ENCODE data around the gene GLT1D1. TPM values are rescaled to one million over a fixed set of nuclear protein-coding genes. Genes with fewer than 3 reads are reported as not detected.

GLT1D1 gene
- total RNA-seq, 8 experiments from 2014 or later: 0.17 to 2.3 (median 0.41) TPM; not detected in 1

GRCh38 chr12:128864516-128865186 lies 11.4 kb downstream of the GLT1D1 start:
- H3K4me1 ChIP-seq (replicated peaks in 1 of 2): no peaks in the 10 kb centered on the region
- no peak overlapping the region for H3K4me3 ChIP-seq
- no peak overlapping the region for H3K27ac ChIP-seq
- in situ Hi-C loops (cut with MboI; ENCODE audit: low pct_unique_long_range_greater_than_20kb in 2 of 9, low sequenced_read_pairs in 9 of 9, unreplicated experiment in 9 of 9): no loop called here
- ATAC-seq (replicated peaks in 6 of 8): no peak
- WGBS, 10 experiments: 13 to 94% (median 49%) methylated on average over 3 to 4 of the region's 9 CpGs; no CpG with 5 or more reads in 3 of the 10 experiments

GRCh38 chr12:128867466-128867865 lies 14.2 kb downstream of the GLT1D1 start:
- WGBS, 10 experiments: 26 to 99% (median 55%) methylated on average over 1 to 13 of the region's 13 CpGs; no CpG with 5 or more reads in 3 of the 10 experiments
- Histone ChIP-seq H3K27ac (no peak overlapping the region), H3K4me1 (replicated peaks in 1 of 2) (no peaks in the 10 kb centered on the region), H3K4me3 (no peak overlapping the region)
- no peak for ATAC-seq (replicated peaks in 6 of 8)
- in situ Hi-C loops (cut with MboI; ENCODE audit: low pct_unique_long_range_greater_than_20kb in 2 of 9, low sequenced_read_pairs in 9 of 9, unreplicated experiment in 9 of 9): no loop called here

GRCh38 chr12:128871516-128871892 lies 18.2 kb downstream of the GLT1D1 start:
- H3K4me3 ChIP-seq: no peak overlapping the region
- in situ Hi-C loops (cut with MboI; ENCODE audit: low pct_unique_long_range_greater_than_20kb in 2 of 9, low sequenced_read_pairs in 9 of 9, unreplicated experiment in 9 of 9): no loop called here
- H3K27ac ChIP-seq: no peak overlapping the region
- 0 to 67% (median 17%) methylated on average over 1 to 2 of the region's 2 CpGs; no CpG with 5 or more reads in 1 of the 10 experiments for WGBS, 10 experiments
- H3K4me1 ChIP-seq (replicated peaks in 1 of 2): no peaks in the 10 kb centered on the region
- ATAC-seq (replicated peaks in 6 of 8): no peak

GRCh38 chr12:128872303-128872702 lies 19.0 kb downstream of the GLT1D1 start:
- WGBS, 10 experiments: 0 to 86% (median 50%) methylated on average over 1 to 4 of the region's 5 CpGs; no CpG with 5 or more reads in 5 of the 10 experiments
- H3K4me3 ChIP-seq: no peak overlapping the region
- no peaks in the 10 kb centered on the region for H3K4me1 ChIP-seq (replicated peaks in 1 of 2)
- ATAC-seq (replicated peaks in 6 of 8): no peak
- in situ Hi-C loops (cut with MboI; ENCODE audit: low pct_unique_long_range_greater_than_20kb in 2 of 9, low sequenced_read_pairs in 9 of 9, unreplicated experiment in 9 of 9): no loop called here
- H3K27ac ChIP-seq: no peak overlapping the region

GRCh38 chr12:128876559-128876958 lies 23.3 kb downstream of the GLT1D1 start:
- in situ Hi-C loops (cut with MboI; ENCODE audit: low pct_unique_long_range_greater_than_20kb in 2 of 9, low sequenced_read_pairs in 9 of 9, unreplicated experiment in 9 of 9): no loop called here
- 5 to 70% (median 29%) methylated on average over 1 to 2 of the region's 2 CpGs; no CpG with 5 or more reads in 1 of the 10 experiments for WGBS, 10 experiments

GRCh38 chr12:128879898-128880764 lies 26.9 kb downstream of the GLT1D1 start:
- 13 to 82% (median 37%) methylated on average over 1 to 4 of the region's 4 CpGs for WGBS, 10 experiments

More at GRCh38 chr12:128876559-128876958, 23.3 kb downstream of the GLT1D1 start:
- no peak for ATAC-seq (replicated peaks in 6 of 8)
- Histone ChIP-seq H3K4me1 (replicated peaks in 1 of 2) (no peaks in the 10 kb centered on the region), H3K4me3 (no peak overlapping the region), H3K27ac (no peak overlapping the region)

GRCh38 chr12:128891856-128892255 lies 38.6 kb downstream of the GLT1D1 start:
- ATAC-seq (replicated peaks in 6 of 8): no peak
- no peaks in the 10 kb centered on the region for H3K4me1 ChIP-seq (replicated peaks in 1 of 2)
- in situ Hi-C loops (cut with MboI; ENCODE audit: low pct_unique_long_range_greater_than_20kb in 2 of 9, low sequenced_read_pairs in 9 of 9, unreplicated experiment in 9 of 9): no loop called here
- H3K4me3 ChIP-seq: no peak overlapping the region
- WGBS, 10 experiments: 9 to 80% (median 52%) methylated on average over 1 to 6 of the region's 6 CpGs; no CpG with 5 or more reads in 6 of the 10 experiments
- H3K27ac ChIP-seq: no peak overlapping the region

More at GRCh38 chr12:128879898-128880764, 26.9 kb downstream of the GLT1D1 start:
- H3K4me3 ChIP-seq: no peak overlapping the region
- no peak overlapping the region for H3K27ac ChIP-seq
- H3K4me1 ChIP-seq (replicated peaks in 1 of 2): no peaks in the 10 kb centered on the region
- ATAC-seq (replicated peaks in 6 of 8): no peak
- in situ Hi-C loops (cut with MboI; ENCODE audit: low pct_unique_long_range_greater_than_20kb in 2 of 9, low sequenced_read_pairs in 9 of 9, unreplicated experiment in 9 of 9): no loop called here

GRCh38 chr12:128903236-128903635 lies 50.0 kb downstream of the GLT1D1 start:
- 8 to 81% (median 21%) methylated on average over 1 to 5 of the region's 7 CpGs; no CpG with 5 or more reads in 2 of the 10 experiments for WGBS, 10 experiments
- Histone ChIP-seq H3K27ac (no peak overlapping the region), H3K4me3 (no peak overlapping the region), H3K4me1 (replicated peaks in 1 of 2) (no peaks in the 10 kb centered on the region)
- in situ Hi-C loops (cut with MboI; ENCODE audit: low pct_unique_long_range_greater_than_20kb in 2 of 9, low sequenced_read_pairs in 9 of 9, unreplicated experiment in 9 of 9): no loop called here
- ATAC-seq (replicated peaks in 6 of 8): no peak

- in situ Hi-C loops (cut with MboI; ENCODE audit: low pct_unique_long_range_greater_than_20kb in 2 of 9, low sequenced_read_pairs in 9 of 9, unreplicated experiment in 9 of 9): no loop called here
- no peak for ATAC-seq (replicated peaks in 6 of 8)
- H3K4me3 ChIP-seq: no peak overlapping the region
- WGBS, 10 experiments: 0 to 87% (median 55%) methylated on average over 1 to 7 of the region's 13 CpGs; no CpG with 5 or more reads in 3 of the 10 experiments
- no peak overlapping the region for H3K27ac ChIP-seq
- no peaks in the 10 kb centered on the region for H3K4me1 ChIP-seq (replicated peaks in 1 of 2)
Measured at GRCh38 chr12:128905003-128905544, 51.8 kb downstream of the GLT1D1 start.

- H3K27ac ChIP-seq: no peak overlapping the region
- no peak for ATAC-seq (replicated peaks in 6 of 8)
- WGBS, 10 experiments: 40 to 100% (median 60%) methylated on average over 1 to 4 of the region's 4 CpGs; no CpG with 5 or more reads in 1 of the 10 experiments
- H3K4me3 ChIP-seq: no peak overlapping the region
- in situ Hi-C loops (cut with MboI; ENCODE audit: low pct_unique_long_range_greater_than_20kb in 2 of 9, low sequenced_read_pairs in 9 of 9, unreplicated experiment in 9 of 9): no loop called here
- no peaks in the 10 kb centered on the region for H3K4me1 ChIP-seq (replicated peaks in 1 of 2)
Measured at GRCh38 chr12:128906485-128907137, 53.3 kb downstream of the GLT1D1 start.

GRCh38 chr12:128908254-128908653 lies 55.0 kb downstream of the GLT1D1 start:
- in situ Hi-C loops (cut with MboI; ENCODE audit: low pct_unique_long_range_greater_than_20kb in 2 of 9, low sequenced_read_pairs in 9 of 9, unreplicated experiment in 9 of 9): no loop called here
- WGBS, 10 experiments: 0 to 88% (median 40%) methylated on average over 1 to 4 of the region's 4 CpGs
- H3K4me1 ChIP-seq (replicated peaks in 1 of 2): no peaks in the 10 kb centered on the region
- no peak overlapping the region for H3K4me3 ChIP-seq
- no peak for ATAC-seq (replicated peaks in 6 of 8)
- H3K27ac ChIP-seq: no peak overlapping the region

GRCh38 chr12:128909653-128910052 lies 56.4 kb downstream of the GLT1D1 start:
- in situ Hi-C loops (cut with MboI; ENCODE audit: low pct_unique_long_range_greater_than_20kb in 2 of 9, low sequenced_read_pairs in 9 of 9, unreplicated experiment in 9 of 9): no loop called here
- Histone ChIP-seq H3K27ac (no peak overlapping the region), H3K4me1 (replicated peaks in 1 of 2) (no peaks in the 10 kb centered on the region), H3K4me3 (no peak overlapping the region)
- 0 to 85% (median 31%) methylated on average over 1 of the region's 1 CpG; no CpG with 5 or more reads in 2 of the 10 experiments for WGBS, 10 experiments
- no peak for ATAC-seq (replicated peaks in 6 of 8)

- in situ Hi-C loops (cut with MboI; ENCODE audit: low pct_unique_long_range_greater_than_20kb in 2 of 9, low sequenced_read_pairs in 9 of 9, unreplicated experiment in 9 of 9): no loop called here
- no peak for ATAC-seq (replicated peaks in 6 of 8)
- WGBS, 10 experiments: 14 to 89% (median 62%) methylated on average over 1 to 8 of the region's 10 CpGs; no CpG with 5 or more reads in 2 of the 10 experiments
Measured at GRCh38 chr12:128910629-128911028, 57.4 kb downstream of the GLT1D1 start.

More at GRCh38 chr12:128910629-128911028, 57.4 kb downstream of the GLT1D1 start:
- no peak overlapping the region for H3K4me3 ChIP-seq
- no peak overlapping the region for H3K27ac ChIP-seq
- H3K4me1 ChIP-seq (replicated peaks in 1 of 2): no peaks in the 10 kb centered on the region

Data from motor neuron (in vitro differentiated cells).